SK-N-SH (cell line): ENCODE data around the gene COL1A2. TPM values are rescaled to one million over a fixed set of nuclear protein-coding genes. Genes with fewer than 3 reads are reported as not detected.

Experiments used
- CTCF ChIA-PET: fragments of 300-600, 350-600 bp; formaldehyde crosslinking; extraction: SDS; loops from one replicate; lab custom pipeline; 2021; lab: Yijun Ruan, JAX
- POLR2A ChIA-PET: fragments of 350-600 bp; sonication (Branson Sonifier 250); formaldehyde crosslinking; extraction: SDS; loops from one replicate; lab custom pipeline; 2020; ENCODE audit warnings: antibody characterized with exemption, inconsistent platforms; lab: Yijun Ruan, JAX
- DNase-seq: peaks from one replicate; pipeline ENCODE4 v3.0.0; 2012
- H2AFZ ChIP-seq: fragments of 200-600 bp; sonication (generic); 2 replicates; pipeline ENCODE4 v1.8.1; 2016; ENCODE audit warnings: antibody characterized with exemption, mild to moderate bottlenecking, low read depth
- H3F3A ChIP-seq: fragments of 200-600 bp; sonication (generic); replicated peaks from 2 replicates; pipeline ENCODE3; 2016; ENCODE audit warnings: antibody characterized with exemption, mild to moderate bottlenecking; ENCODE audit not compliant: insufficient read depth
- H3K27ac ChIP-seq, 2 experiments: fragments of 200-500 bp in 1 of 2; fragments of 200-600 bp in 1 of 2; sonication (Bioruptor generic) in 1 of 2; sonication (generic), shearing (Covaris generic) in 1 of 2; 2 replicates each; pipeline versions ENCODE4 v1.5.1 to v1.6.1; 2014 to 2016; ENCODE audit warnings: low read depth in 2 of 2, inconsistent platforms in 1 of 2, low read length in 1 of 2, mild to moderate bottlenecking in 1 of 2, mixed read lengths in 1 of 2
- H3K27me3 ChIP-seq: fragments of 200-600 bp; sonication (generic), shearing (Covaris generic); 2 replicates; pipeline ENCODE4 v1.6.1; 2016; ENCODE audit warnings: mixed run types; ENCODE audit not compliant: insufficient read depth
- H3K36me3 ChIP-seq, 2 experiments: fragments of 200-500 bp in 1 of 2; fragments of 200-600 bp in 1 of 2; sonication (Bioruptor generic) in 1 of 2; sonication (generic) in 1 of 2; replicated peaks in 1 of 2; 2 replicates each; pipeline versions ENCODE3 to v1.5.1; 2014 to 2016; ENCODE audit warnings: low read length in 1 of 2, mild to moderate bottlenecking in 1 of 2; ENCODE audit not compliant: insufficient read depth in 2 of 2, control insufficient read depth in 1 of 2
- H3K4me1 ChIP-seq, 2 experiments: fragments of 200-500 bp in 1 of 2; fragments of 200-600 bp in 1 of 2; sonication (Bioruptor generic) in 1 of 2; sonication (generic), shearing (Covaris generic) in 1 of 2; 2 replicates each; pipeline versions ENCODE4 v1.5.1 to v1.6.1; 2014 to 2016; ENCODE audit warnings: low read depth in 1 of 2, low read length in 1 of 2, mixed run types in 1 of 2; ENCODE audit not compliant: insufficient read depth in 2 of 2, control insufficient read depth in 1 of 2
- H3K4me2 ChIP-seq: fragments of 200-600 bp; sonication (generic), shearing (Covaris generic); 2 replicates; pipeline ENCODE4 v1.6.1; 2017; ENCODE audit warnings: mixed run types
- H3K4me3 ChIP-seq, 2 experiments: fragments of 200-500 bp in 1 of 2; fragments of 200-600 bp in 1 of 2; sonication (Bioruptor generic) in 1 of 2; sonication (generic), shearing (Covaris generic) in 1 of 2; 2 replicates each; pipeline versions ENCODE4 v1.5.1 to v1.8.1; 2014 to 2016; ENCODE audit warnings: low read depth in 2 of 2, inconsistent platforms in 1 of 2, low read length in 1 of 2, mild to moderate bottlenecking in 1 of 2, mixed read lengths in 1 of 2, moderate library complexity in 1 of 2
- H3K79me2 ChIP-seq: fragments of 200-600 bp; sonication (generic); 2 replicates; pipeline ENCODE4 v1.8.1; 2017; ENCODE audit warnings: mild to moderate bottlenecking; ENCODE audit not compliant: insufficient read depth
- H3K9ac ChIP-seq: fragments of 200-600 bp; sonication (generic); 2 replicates; pipeline ENCODE4 v1.6.1; 2017; ENCODE audit warnings: mixed run types
- H3K9me2 ChIP-seq: fragments of 200-600 bp; sonication (generic); 2 replicates; pipeline ENCODE4 v1.6.1; 2017; ENCODE audit warnings: mixed run types
- H3K9me3 ChIP-seq: fragments of 200-600 bp; sonication (generic); 2 replicates; pipeline ENCODE4 v1.6.1; 2017; ENCODE audit warnings: mixed run types, mild to moderate bottlenecking, moderate library complexity
- H4K20me1 ChIP-seq: fragments of 200-600 bp; sonication (generic); 2 replicates; pipeline ENCODE4 v1.6.1; 2017; ENCODE audit warnings: mild to moderate bottlenecking, mixed run types; ENCODE audit not compliant: insufficient read depth
- CHD2 ChIP-seq: fragments of 150-350 bp; IDR thresholded peaks from 2 replicates; pipeline ENCODE4 v1.6.1; 2018; ENCODE audit warnings: low read length; ENCODE audit not compliant: partially characterized antibody
- CTCF ChIP-seq: fragments of 200-600 bp; sonication (generic); IDR thresholded peaks from 2 replicates; pipeline ENCODE4 v1.6.1; 2017; ENCODE audit warnings: antibody characterized with exemption, mild to moderate bottlenecking, moderate library complexity
- EP300 ChIP-seq, 2 experiments: IDR thresholded peaks; 2 replicates each; pipeline versions ENCODE4 v1.4.0 to v1.6.1; 2012; ENCODE audit warnings: borderline replicate concordance in 1 of 2, low read depth in 1 of 2, low read length in 1 of 2
- EZH2phosphoT487 ChIP-seq: fragments of 200-600 bp; sonication (generic); IDR thresholded peaks from 2 replicates; pipeline ENCODE4 v1.6.1; 2017; ENCODE audit warnings: low read depth, mixed run types, mild to moderate bottlenecking, antibody characterized with exemption, moderate library complexity, borderline replicate concordance
- FOSL2 ChIP-seq: IDR thresholded peaks from 2 replicates; pipeline ENCODE4 v1.4.0; 2012; ENCODE audit warnings: low read depth, mild to moderate bottlenecking, moderate library complexity, borderline replicate concordance
- FOXJ3 ChIP-seq: sonication (generic); formaldehyde crosslinking; IDR thresholded peaks from 2 replicates; pipeline ENCODE4 v1.5.1; 2020; ENCODE audit warnings: mild to moderate bottlenecking, missing genetic modification reagents
- FOXM1 ChIP-seq: IDR thresholded peaks from 2 replicates; pipeline ENCODE4 v1.4.0; 2012; ENCODE audit warnings: low read depth, mild to moderate bottlenecking
- GABPA ChIP-seq: IDR thresholded peaks from 2 replicates; pipeline ENCODE4 v1.4.0; 2012; ENCODE audit warnings: low read depth, mild to moderate bottlenecking
- GATA2 ChIP-seq: sonication (generic); formaldehyde crosslinking; IDR thresholded peaks from 2 replicates; pipeline ENCODE4 v1.5.0; 2020; ENCODE audit warnings: mild to moderate bottlenecking, missing genetic modification reagents
- IRF3 ChIP-seq: fragments of 150-350 bp; IDR thresholded peaks from 2 replicates; pipeline ENCODE4 v1.6.1; 2016; ENCODE audit warnings: mild to moderate bottlenecking, low read depth, low read length
- MEF2A ChIP-seq: IDR thresholded peaks from 2 replicates; pipeline ENCODE4 v1.4.0; 2012; ENCODE audit warnings: low read depth, borderline replicate concordance
- NFIC ChIP-seq: IDR thresholded peaks from 2 replicates; pipeline ENCODE4 v1.4.0; 2012; ENCODE audit warnings: borderline replicate concordance
- POLR2AphosphoS5 ChIP-seq: IDR thresholded peaks from 2 replicates; pipeline ENCODE4 v1.6.1; 2012; ENCODE audit warnings: low read depth, low read length
- RCOR1 ChIP-seq: fragments of 150-350 bp; IDR thresholded peaks from 2 replicates; pipeline ENCODE4 v1.6.1; 2017; ENCODE audit warnings: antibody characterized with exemption, low read length
- REST ChIP-seq: IDR thresholded peaks from 2 replicates; pipeline ENCODE4 v1.6.1; 2012; ENCODE audit warnings: mild to moderate bottlenecking, low read depth, low read length, moderate library complexity
- RFX5 ChIP-seq: IDR thresholded peaks from 2 replicates; pipeline ENCODE4 v1.6.1; 2012; ENCODE audit warnings: mild to moderate bottlenecking, improper control_type of control experiment, low read length
- RXRA ChIP-seq: IDR thresholded peaks from 2 replicates; pipeline ENCODE4 v1.4.0; 2012; ENCODE audit warnings: low read depth, mild to moderate bottlenecking, borderline replicate concordance
- SMC3 ChIP-seq: IDR thresholded peaks from 2 replicates; pipeline ENCODE4 v1.6.1; 2012; ENCODE audit warnings: low read depth, low read length, improper control_type of control experiment
- TAF1 ChIP-seq: IDR thresholded peaks from 2 replicates; pipeline ENCODE4 v1.6.1; 2012; ENCODE audit warnings: low read depth, mild to moderate bottlenecking, low read length, moderate library complexity, borderline replicate concordance
- TCF12 ChIP-seq: IDR thresholded peaks from 2 replicates; pipeline ENCODE4 v1.4.0; 2012
- USF2 ChIP-seq: fragments of 150-350 bp; IDR thresholded peaks from 2 replicates; pipeline ENCODE4 v1.6.1; 2017; ENCODE audit warnings: antibody characterized with exemption, low read length, low read depth, borderline replicate concordance
- YY1 ChIP-seq: IDR thresholded peaks from 2 replicates; pipeline ENCODE4 v1.4.0; 2012; ENCODE audit warnings: low read depth, mild to moderate bottlenecking
- whole genome bisulfite sequencing: methylation state at CpG from one replicate; pipeline ENCODE4 v1.1.6; 2017; ENCODE audit warnings: low lambda C conversion rate; 5-methylcytosine and 5-hydroxymethylcytosine counted together
- polyA plus RNA-seq, 3 experiments: library from polyadenylated mRNA; depleted of rRNA; stranded (reverse); fragments of >200 nt; gene quantifications; 2 replicates each; pipeline ENCODE4 v1.2.3, GENCODE V29; 2012

Gene COL1A2
- polyA plus RNA-seq, 1 of the 3 experiments (the other 2 are of a cell fraction), result 11.4 TPM

GRCh38 chr7:94436018-94436604, 41.4 kb downstream of the COL1A2 start (continued):
- TF ChIP-seq REST (no peak), CHD2 (peak; percentile 15), SMC3 (peak; percentile 96), FOXM1 (no peak), FOXJ3 (CRISPR knock-in tag) (no peak), GABPA (0 out of 2 replicates have a peak, but pooled peaks have one; percentile 14), POLR2AphosphoS5 (no peak), RFX5 (no peak; the same call in 1 of the 2 replicates)

GRCh38 chr7:94436700-94437099, 42.0 kb downstream of the COL1A2 start:
- peaks cover 21% of the 10 kb centered on the region for H3F3A ChIP-seq
- 77% methylated on average over 4 of the region's 4 CpGs for WGBS
- H3K79me2 ChIP-seq, result no peaks in the 10 kb centered on the region
- CTCF ChIA-PET, result interaction anchor here (0.6 to 17.2 kb wide), 56 partner anchors 11 to 1056 kb away, joined by 3 to 344 read pairs (median 4); partner anchors contain the start of genes COL1A2, SGCE and TFPI2
- H3K27me3 ChIP-seq, result no peaks in the 10 kb centered on the region
- no peaks in the 10 kb centered on the region for H3K36me3 ChIP-seq
- H3K4me2 ChIP-seq, result no peak overlapping the region
- H3K4me3 ChIP-seq, result no peak overlapping the region
- peak overlapping the region; percentile 63; the same call in 1 of the 2 replicates for H2AFZ ChIP-seq
- H3K4me1 ChIP-seq, result peaks cover 19 to 25% of the 10 kb centered on the region in 2 experiments
- peak overlapping the region in 1 of 2 experiments; percentile 67; a peak in 1 of 4 replicates for H3K27ac ChIP-seq
- DNase-seq, result peak; percentile 35
- no peak overlapping the region for H3K9ac ChIP-seq
- H3K9me3 ChIP-seq, result no peaks in the 10 kb centered on the region
- no peaks in the 10 kb centered on the region for H3K9me2 ChIP-seq
- POLR2A ChIA-PET, result no interaction called here
- no peaks in the 10 kb centered on the region for H4K20me1 ChIP-seq
- TF ChIP-seq USF2, result no peak
- TF ChIP-seq RXRA, result no peak
- no peak for TF ChIP-seq MEF2A
- TF ChIP-seq NFIC, result no peak
- no peak for TF ChIP-seq YY1
- TF ChIP-seq IRF3, result no peak
- peak; percentile 30 for TF ChIP-seq TCF12
- no peak for TF ChIP-seq SMC3
- no peak for TF ChIP-seq TAF1
- TF ChIP-seq FOXJ3 (CRISPR knock-in tag), result 0 out of 2 replicates have a peak, but pooled peaks have one; percentile 38
- peak; percentile 17; the same call in 1 of the 2 replicates for TF ChIP-seq RCOR1
- no peak for TF ChIP-seq FOSL2
- TF ChIP-seq GATA2, result peak; percentile 53
- no peak for TF ChIP-seq CTCF
- TF ChIP-seq CHD2, result no peak
- no peak for TF ChIP-seq FOXM1
- TF ChIP-seq EZH2phosphoT487, result no peak
- no peak; the same call in 1 of the 2 replicates for TF ChIP-seq RFX5
- no peak; a peak in 1 of 4 replicates for TF ChIP-seq EP300 (IDR thresholded peaks at IDR 0.05; ENCODE audit: borderline replicate concordance in 1 of 2, low read depth in 1 of 2, low read length in 1 of 2)
